H54 (cell line): ENCODE measurements around the gene EPS15.

Source experiments
- DNase-seq: peaks from one replicate; pipeline ENCODE4 v3.0.0; 2011; ENCODE audit warnings: low spot score, mixed read lengths; ENCODE audit not compliant: insufficient read length
- FAIRE-seq: peaks from 3 replicates; lab custom pipeline; 2011; peaks lifted over from hg19 to GRCh38; lab: Jason Lieb, UNC
- POLR2A ChIP-seq: IDR thresholded peaks from 2 replicates; pipeline ENCODE4 v1.6.1; 2011; ENCODE audit warnings: low read depth, mild to moderate bottlenecking, low read length

EPS15 gene

GRCh38 chr1:51555866-51556619, 37.0 kb upstream of the EPS15 start:
- TF ChIP-seq POLR2A: no peak
- no peak for DNase-seq
- FAIRE-seq: peak; percentile 33

GRCh38 chr1:51553911-51554310, 34.8 kb upstream of the EPS15 start:
- FAIRE-seq: peak; percentile 36
- no peak for TF ChIP-seq POLR2A

GRCh38 chr1:51552929-51553807, 34.1 kb upstream of the EPS15 start:
- TF ChIP-seq POLR2A: no peak
- DNase-seq: no peak
- no peak for FAIRE-seq

More at GRCh38 chr1:51553911-51554310, 34.8 kb upstream of the EPS15 start:
- no peak for DNase-seq

- FAIRE-seq: no peak
- no peak for TF ChIP-seq POLR2A
- DNase-seq: no peak
Measured at GRCh38 chr1:51551848-51552296, 32.8 kb upstream of the EPS15 start.

- FAIRE-seq (no peak), DNase-seq (no peak)
- TF ChIP-seq POLR2A: no peak
Measured at GRCh38 chr1:51551081-51551480, 32.0 kb upstream of the EPS15 start.

GRCh38 chr1:51549901-51550300, 30.8 kb upstream of the EPS15 start:
- DNase-seq (no peak), FAIRE-seq (no peak)
- TF ChIP-seq POLR2A: no peak

- no peak for DNase-seq
- TF ChIP-seq POLR2A: no peak
- peak; percentile 74 for FAIRE-seq
Measured at GRCh38 chr1:51549016-51549619, 30.1 kb upstream of the EPS15 start.

GRCh38 chr1:51543858-51544257, 24.8 kb upstream of the EPS15 start:
- FAIRE-seq: no peak
- no peak for DNase-seq
- TF ChIP-seq POLR2A: no peak

GRCh38 chr1:51542158-51542953, 23.3 kb upstream of the EPS15 start:
- DNase-seq (no peak), FAIRE-seq (no peak)
- no peak for TF ChIP-seq POLR2A

- no peak for FAIRE-seq
- no peak for DNase-seq
- no peak for TF ChIP-seq POLR2A
Measured at GRCh38 chr1:51541313-51542050, 22.4 kb upstream of the EPS15 start.

GRCh38 chr1:51537568-51537967, 18.5 kb upstream of the EPS15 start:
- no peak for TF ChIP-seq POLR2A
- DNase-seq (no peak), FAIRE-seq (no peak)

GRCh38 chr1:51535006-51535592, 16.0 kb upstream of the EPS15 start:
- FAIRE-seq (peak; percentile 93), DNase-seq (no peak)
- no peak for TF ChIP-seq POLR2A
